ENCODE measurements around the gene WASF3. TPM values are rescaled to one million over a fixed set of nuclear protein-coding genes. Genes with fewer than 3 reads are reported as not detected.

WASF3 gene
- total and polyA plus RNA-seq, 4 donors, result 0.82 to 4.9 (median 2.3) TPM

DNA sequence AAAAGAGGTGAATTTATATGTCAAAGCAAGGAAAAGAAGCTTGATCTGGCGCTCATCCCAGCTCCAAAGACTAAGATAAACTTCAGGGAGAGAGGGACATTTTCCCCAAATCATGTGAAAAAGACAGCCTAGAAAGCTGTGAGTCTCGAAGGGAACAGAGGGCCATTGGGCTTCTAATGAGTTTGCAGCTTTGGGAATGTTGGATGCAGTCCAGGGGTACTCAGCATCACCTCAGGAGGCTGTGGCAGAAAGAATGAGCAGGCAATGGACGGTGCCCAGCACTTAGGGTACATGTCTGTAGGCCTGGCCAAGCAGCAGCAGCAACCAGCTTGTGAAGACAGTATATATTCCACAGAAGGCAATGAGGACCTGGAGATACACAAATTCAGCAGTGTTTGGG lies 25.7 kb upstream of the WASF3 start:
- 57% methylated on average over 3 of the region's 3 CpGs for WGBS
- TF ChIP-seq, protein P1, sequence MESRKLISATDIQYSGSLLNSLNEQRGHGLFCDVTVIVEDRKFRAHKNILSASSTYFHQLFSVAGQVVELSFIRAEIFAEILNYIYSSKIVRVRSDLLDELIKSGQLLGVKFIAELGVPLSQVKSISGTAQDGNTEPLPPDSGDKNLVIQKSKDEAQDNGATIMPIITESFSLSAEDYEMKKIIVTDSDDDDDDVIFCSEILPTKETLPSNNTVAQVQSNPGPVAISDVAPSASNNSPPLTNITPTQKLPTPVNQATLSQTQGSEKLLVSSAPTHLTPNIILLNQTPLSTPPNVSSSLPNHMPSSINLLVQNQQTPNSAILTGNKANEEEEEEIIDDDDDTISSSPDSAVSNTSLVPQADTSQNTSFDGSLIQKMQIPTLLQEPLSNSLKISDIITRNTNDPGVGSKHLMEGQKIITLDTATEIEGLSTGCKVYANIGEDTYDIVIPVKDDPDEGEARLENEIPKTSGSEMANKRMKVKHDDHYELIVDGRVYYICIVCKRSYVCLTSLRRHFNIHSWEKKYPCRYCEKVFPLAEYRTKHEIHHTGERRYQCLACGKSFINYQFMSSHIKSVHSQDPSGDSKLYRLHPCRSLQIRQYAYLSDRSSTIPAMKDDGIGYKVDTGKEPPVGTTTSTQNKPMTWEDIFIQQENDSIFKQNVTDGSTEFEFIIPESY (IDR thresholded peaks at IDR 0.05), result no peak
- no peak overlapping the region for H3K27ac ChIP-seq (ENCODE audit: low read depth in 1 of 2, low read length in 2 of 2)
- H3K9ac ChIP-seq (ENCODE audit: low read depth in 1 of 2, low read length in 2 of 2), result no peak overlapping the region
- H3K4me3 ChIP-seq (ENCODE audit: low read depth in 1 of 3, low read length in 3 of 3), result no peak overlapping the region
- H3K27me3 ChIP-seq (ENCODE audit: control insufficient read depth in 4 of 4, insufficient read depth in 4 of 4, low read length in 3 of 4), result peaks cover 0 to 3% (median 0%) of the 10 kb centered on the region in 4 donors
- no peak for DNase-seq (ENCODE audit: low spot score)
- no peaks in the 10 kb centered on the region for H3K4me1 ChIP-seq (ENCODE audit: control insufficient read depth in 4 of 4, insufficient read depth in 4 of 4, low read length in 3 of 4)
- H3K9me3 ChIP-seq (ENCODE audit: control insufficient read depth in 4 of 4, low read length in 3 of 4), result peaks cover 0 to 1% (median 0%) of the 10 kb centered on the region in 4 donors
- H3K36me3 ChIP-seq (ENCODE audit: control insufficient read depth in 4 of 4, insufficient read depth in 3 of 4, low read depth in 1 of 4, low read length in 3 of 4), result no peaks in the 10 kb centered on the region

DNA sequence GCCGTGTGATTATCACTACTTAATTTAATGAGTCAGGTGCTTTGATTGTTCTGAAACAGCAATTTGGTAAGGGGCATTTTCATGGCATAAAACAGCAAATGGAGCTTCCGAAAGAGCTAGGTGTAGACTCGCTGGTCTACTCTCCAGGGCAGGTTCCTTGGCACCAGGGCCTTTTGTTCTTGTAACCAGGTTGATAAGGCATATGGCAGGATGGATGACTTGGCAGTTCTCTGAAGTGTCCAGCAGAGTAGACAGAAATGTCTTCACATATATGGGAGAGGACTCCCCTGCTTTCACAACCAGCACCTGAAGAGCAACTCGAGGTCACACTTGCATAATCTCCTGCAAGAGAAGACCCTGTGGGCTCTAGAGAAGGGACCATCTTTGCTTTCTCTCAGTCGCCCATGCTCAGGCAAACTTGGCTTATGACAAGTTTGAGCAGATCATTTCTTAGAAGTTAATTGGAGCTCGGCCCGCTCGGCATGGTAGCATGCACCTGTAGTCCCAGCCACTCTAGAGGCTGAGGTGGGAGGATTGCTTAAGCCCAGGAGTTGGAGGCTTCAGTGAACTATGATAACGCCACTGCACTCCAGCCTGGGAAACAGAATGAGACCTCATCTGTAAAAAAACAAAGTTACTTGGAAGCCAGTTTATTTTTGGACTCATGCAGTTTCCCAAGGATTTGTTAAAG lies 23.3 kb upstream of the WASF3 start:
- H3K9me3 ChIP-seq (ENCODE audit: control insufficient read depth in 4 of 4, low read length in 3 of 4), result no peaks in the 10 kb centered on the region
- H3K27ac ChIP-seq (ENCODE audit: low read depth in 1 of 2, low read length in 2 of 2), result no peak overlapping the region
- no peak overlapping the region for H3K4me3 ChIP-seq (ENCODE audit: low read depth in 1 of 3, low read length in 3 of 3)
- H3K9ac ChIP-seq (ENCODE audit: low read depth in 1 of 2, low read length in 2 of 2), result no peak overlapping the region
- H3K27me3 ChIP-seq (ENCODE audit: control insufficient read depth in 4 of 4, insufficient read depth in 4 of 4, low read length in 3 of 4), result peaks cover 0 to 3% (median 0%) of the 10 kb centered on the region in 4 donors
- H3K4me1 ChIP-seq (ENCODE audit: control insufficient read depth in 4 of 4, insufficient read depth in 4 of 4, low read length in 3 of 4), result peaks cover 0 to 11% (median 10%) of the 10 kb centered on the region in 4 donors
- no peaks in the 10 kb centered on the region for H3K36me3 ChIP-seq (ENCODE audit: control insufficient read depth in 4 of 4, insufficient read depth in 3 of 4, low read depth in 1 of 4, low read length in 3 of 4)
- DNase-seq (ENCODE audit: low spot score), result no peak
- no peak for TF ChIP-seq HNF4A (conservative IDR thresholded peaks at IDR 0.05)
- TF ChIP-seq MAX (IDR thresholded peaks at IDR 0.05), result no peak
- TF ChIP-seq GABPA (IDR thresholded peaks at IDR 0.05 in 1 of 2, conservative IDR thresholded peaks at IDR 0.05 in 1 of 2), result no peak
- no peak for TF ChIP-seq RXRA (IDR thresholded peaks at IDR 0.05)
- TF ChIP-seq RAD21 (IDR thresholded peaks at IDR 0.05), result no peak
- no peak for TF ChIP-seq REST (IDR thresholded peaks at IDR 0.05)
- TF ChIP-seq YY1 (IDR thresholded peaks at IDR 0.05), result no peak
- no peak for TF ChIP-seq EGR1 (IDR thresholded peaks at IDR 0.05; ENCODE audit: low read depth in 2 of 2)
- TF ChIP-seq NR2F2 (IDR thresholded peaks at IDR 0.05), result no peak
- TF ChIP-seq JUND (IDR thresholded peaks at IDR 0.05), result no peak
- no peak for TF ChIP-seq HNF4G (IDR thresholded peaks at IDR 0.05)
- TF ChIP-seq CTCF (IDR thresholded peaks at IDR 0.05; ENCODE audit: low read depth, low read length, missing input control), result no peak
- no peak for TF ChIP-seq TAF1 (conservative IDR thresholded peaks at IDR 0.05)
- TF ChIP-seq FOXA2 (IDR thresholded peaks at IDR 0.05), result no peak
- TF ChIP-seq, protein P1 (IDR thresholded peaks at IDR 0.05), result no peak
- TF ChIP-seq FOXA1 (IDR thresholded peaks at IDR 0.05), result no peak
- no peak for TF ChIP-seq ATF3 (IDR thresholded peaks at IDR 0.05)
- WGBS, result 75% methylated on average over 9 of the region's 9 CpGs
